ENCODE measurements around the gene MRPL24.

MRPL24 gene

GRCh38 chr1:156767879-156768604 is 27.2 kb upstream of the MRPL24 start (continued):
- TF ChIP-seq PRDM2 (tag by site-specific recombination; IDR thresholded peaks at IDR 0.05; ENCODE audit: borderline replicate concordance) = no peak
- peak; percentile 3; the same call in 1 of the 2 replicates for TF ChIP-seq ZNF600 (tag by site-specific recombination; IDR thresholded peaks at IDR 0.05)
- no peak for TF ChIP-seq ZNF112 (tag by site-specific recombination; IDR thresholded peaks at IDR 0.05)
- TF ChIP-seq ZNF10 (tag by site-specific recombination; IDR thresholded peaks at IDR 0.05) = no peak
- TF ChIP-seq ZSCAN23 (tag by site-specific recombination; IDR thresholded peaks at IDR 0.05) = 0 out of 2 replicates have a peak, but pooled peaks have one; percentile 26
- TF ChIP-seq, protein P1, sequence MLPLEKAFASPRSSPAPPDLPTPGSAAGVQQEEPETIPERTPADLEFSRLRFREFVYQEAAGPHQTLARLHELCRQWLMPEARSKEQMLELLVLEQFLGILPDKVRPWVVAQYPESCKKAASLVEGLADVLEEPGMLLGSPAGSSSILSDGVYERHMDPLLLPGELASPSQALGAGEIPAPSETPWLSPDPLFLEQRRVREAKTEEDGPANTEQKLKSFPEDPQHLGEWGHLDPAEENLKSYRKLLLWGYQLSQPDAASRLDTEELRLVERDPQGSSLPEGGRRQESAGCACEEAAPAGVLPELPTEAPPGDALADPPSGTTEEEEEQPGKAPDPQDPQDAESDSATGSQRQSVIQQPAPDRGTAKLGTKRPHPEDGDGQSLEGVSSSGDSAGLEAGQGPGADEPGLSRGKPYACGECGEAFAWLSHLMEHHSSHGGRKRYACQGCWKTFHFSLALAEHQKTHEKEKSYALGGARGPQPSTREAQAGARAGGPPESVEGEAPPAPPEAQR (tag by site-specific recombination; IDR thresholded peaks at IDR 0.05) = no peak
- no peak for TF ChIP-seq ZNF664 (tag by site-specific recombination; IDR thresholded peaks at IDR 0.05)
- TF ChIP-seq ZNF394 (tag by site-specific recombination; IDR thresholded peaks at IDR 0.05; ENCODE audit: borderline replicate concordance) = no peak
- TF ChIP-seq ZNF292 (tag by site-specific recombination; IDR thresholded peaks at IDR 0.05; ENCODE audit: borderline replicate concordance, low read depth) = no peak
- no peak for TF ChIP-seq ZNF473 (tag by site-specific recombination; IDR thresholded peaks at IDR 0.05)
- no peak for TF ChIP-seq ZNF658 (tag by site-specific recombination; IDR thresholded peaks at IDR 0.05)
- TF ChIP-seq, protein P2, sequence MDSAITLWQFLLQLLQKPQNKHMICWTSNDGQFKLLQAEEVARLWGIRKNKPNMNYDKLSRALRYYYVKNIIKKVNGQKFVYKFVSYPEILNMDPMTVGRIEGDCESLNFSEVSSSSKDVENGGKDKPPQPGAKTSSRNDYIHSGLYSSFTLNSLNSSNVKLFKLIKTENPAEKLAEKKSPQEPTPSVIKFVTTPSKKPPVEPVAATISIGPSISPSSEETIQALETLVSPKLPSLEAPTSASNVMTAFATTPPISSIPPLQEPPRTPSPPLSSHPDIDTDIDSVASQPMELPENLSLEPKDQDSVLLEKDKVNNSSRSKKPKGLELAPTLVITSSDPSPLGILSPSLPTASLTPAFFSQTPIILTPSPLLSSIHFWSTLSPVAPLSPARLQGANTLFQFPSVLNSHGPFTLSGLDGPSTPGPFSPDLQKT (IDR thresholded peaks at IDR 0.05; ENCODE audit: borderline replicate concordance, low read depth, low read length) = no peak
- 0 out of 2 replicates have a peak, but pooled peaks have one; percentile 5 for TF ChIP-seq ZNF660 (tag by site-specific recombination; IDR thresholded peaks at IDR 0.05)
- TF ChIP-seq MEIS1 (CRISPR knock-in tag; IDR thresholded peaks at IDR 0.05; ENCODE audit: borderline replicate concordance) = no peak
- TF ChIP-seq ZNF776 (tag by site-specific recombination; IDR thresholded peaks at IDR 0.05; ENCODE audit: borderline replicate concordance) = no peak
- TF ChIP-seq, protein P3, sequence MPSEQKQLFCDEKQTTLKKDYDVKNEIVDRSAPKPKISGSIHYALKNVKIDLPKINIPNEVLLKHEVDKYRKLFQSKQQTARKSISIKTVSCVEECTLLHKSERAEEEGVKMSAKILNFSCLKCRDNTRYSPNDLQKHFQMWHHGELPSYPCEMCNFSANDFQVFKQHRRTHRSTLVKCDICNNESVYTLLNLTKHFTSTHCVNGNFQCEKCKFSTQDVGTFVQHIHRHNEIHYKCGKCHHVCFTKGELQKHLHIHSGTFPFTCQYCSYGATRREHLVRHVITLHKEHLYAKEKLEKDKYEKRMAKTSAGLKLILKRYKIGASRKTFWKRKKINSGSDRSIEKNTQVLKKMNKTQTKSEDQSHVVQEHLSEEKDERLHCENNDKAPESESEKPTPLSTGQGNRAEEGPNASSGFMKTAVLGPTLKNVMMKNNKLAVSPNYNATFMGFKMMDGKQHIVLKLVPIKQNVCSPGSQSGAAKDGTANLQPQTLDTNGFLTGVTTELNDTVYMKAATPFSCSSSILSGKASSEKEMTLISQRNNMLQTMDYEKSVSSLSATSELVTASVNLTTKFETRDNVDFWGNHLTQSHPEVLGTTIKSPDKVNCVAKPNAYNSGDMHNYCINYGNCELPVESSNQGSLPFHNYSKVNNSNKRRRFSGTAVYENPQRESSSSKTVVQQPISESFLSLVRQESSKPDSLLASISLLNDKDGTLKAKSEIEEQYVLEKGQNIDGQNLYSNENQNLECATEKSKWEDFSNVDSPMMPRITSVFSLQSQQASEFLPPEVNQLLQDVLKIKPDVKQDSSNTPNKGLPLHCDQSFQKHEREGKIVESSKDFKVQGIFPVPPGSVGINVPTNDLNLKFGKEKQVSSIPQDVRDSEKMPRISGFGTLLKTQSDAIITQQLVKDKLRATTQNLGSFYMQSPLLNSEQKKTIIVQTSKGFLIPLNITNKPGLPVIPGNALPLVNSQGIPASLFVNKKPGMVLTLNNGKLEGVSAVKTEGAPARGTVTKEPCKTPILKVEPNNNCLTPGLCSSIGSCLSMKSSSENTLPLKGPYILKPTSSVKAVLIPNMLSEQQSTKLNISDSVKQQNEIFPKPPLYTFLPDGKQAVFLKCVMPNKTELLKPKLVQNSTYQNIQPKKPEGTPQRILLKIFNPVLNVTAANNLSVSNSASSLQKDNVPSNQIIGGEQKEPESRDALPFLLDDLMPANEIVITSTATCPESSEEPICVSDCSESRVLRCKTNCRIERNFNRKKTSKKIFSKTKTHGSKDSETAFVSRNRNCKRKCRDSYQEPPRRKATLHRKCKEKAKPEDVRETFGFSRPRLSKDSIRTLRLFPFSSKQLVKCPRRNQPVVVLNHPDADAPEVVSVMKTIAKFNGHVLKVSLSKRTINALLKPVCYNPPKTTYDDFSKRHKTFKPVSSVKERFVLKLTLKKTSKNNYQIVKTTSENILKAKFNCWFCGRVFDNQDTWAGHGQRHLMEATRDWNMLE (tag by site-specific recombination; conservative IDR thresholded peaks at IDR 0.05; ENCODE audit: low read depth) = no peak
- TF ChIP-seq, protein P4, sequence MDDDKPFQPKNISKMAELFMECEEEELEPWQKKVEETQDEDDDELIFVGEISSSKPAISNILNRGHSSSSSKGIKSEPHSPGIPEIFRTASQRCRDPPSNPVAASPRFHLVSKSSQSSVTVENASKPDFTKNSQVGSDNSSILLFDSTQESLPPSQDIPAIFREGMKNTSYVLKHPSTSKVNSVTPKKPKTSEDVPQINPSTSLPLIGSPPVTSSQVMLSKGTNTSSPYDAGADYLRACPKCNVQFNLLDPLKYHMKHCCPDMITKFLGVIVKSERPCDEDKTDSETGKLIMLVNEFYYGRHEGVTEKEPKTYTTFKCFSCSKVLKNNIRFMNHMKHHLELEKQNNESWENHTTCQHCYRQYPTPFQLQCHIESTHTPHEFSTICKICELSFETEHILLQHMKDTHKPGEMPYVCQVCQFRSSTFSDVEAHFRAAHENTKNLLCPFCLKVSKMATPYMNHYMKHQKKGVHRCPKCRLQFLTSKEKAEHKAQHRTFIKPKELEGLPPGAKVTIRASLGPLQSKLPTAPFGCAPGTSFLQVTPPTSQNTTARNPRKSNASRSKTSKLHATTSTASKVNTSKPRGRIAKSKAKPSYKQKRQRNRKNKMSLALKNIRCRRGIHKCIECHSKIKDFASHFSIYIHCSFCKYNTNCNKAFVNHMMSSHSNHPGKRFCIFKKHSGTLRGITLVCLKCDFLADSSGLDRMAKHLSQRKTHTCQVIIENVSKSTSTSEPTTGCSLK (tag by site-specific recombination; IDR thresholded peaks at IDR 0.05) = no peak
- no peak for TF ChIP-seq ZNF140 (tag by site-specific recombination; IDR thresholded peaks at IDR 0.05)
- TF ChIP-seq ZFP37 (tag by site-specific recombination; IDR thresholded peaks at IDR 0.05) = peak; percentile 17
- no peak for TF ChIP-seq KLF8 (tag by site-specific recombination; IDR thresholded peaks at IDR 0.05)
- no peak for TF ChIP-seq ZNF548 (tag by site-specific recombination; IDR thresholded peaks at IDR 0.05)
- TF ChIP-seq ZNF221 (tag by site-specific recombination; IDR thresholded peaks at IDR 0.05; ENCODE audit: borderline replicate concordance) = no peak
- TF ChIP-seq SCRT2 (tag by site-specific recombination; IDR thresholded peaks at IDR 0.05) = no peak

All from HEK293 (cell line).